ENCODE results near the gene MARK1.

DNA sequence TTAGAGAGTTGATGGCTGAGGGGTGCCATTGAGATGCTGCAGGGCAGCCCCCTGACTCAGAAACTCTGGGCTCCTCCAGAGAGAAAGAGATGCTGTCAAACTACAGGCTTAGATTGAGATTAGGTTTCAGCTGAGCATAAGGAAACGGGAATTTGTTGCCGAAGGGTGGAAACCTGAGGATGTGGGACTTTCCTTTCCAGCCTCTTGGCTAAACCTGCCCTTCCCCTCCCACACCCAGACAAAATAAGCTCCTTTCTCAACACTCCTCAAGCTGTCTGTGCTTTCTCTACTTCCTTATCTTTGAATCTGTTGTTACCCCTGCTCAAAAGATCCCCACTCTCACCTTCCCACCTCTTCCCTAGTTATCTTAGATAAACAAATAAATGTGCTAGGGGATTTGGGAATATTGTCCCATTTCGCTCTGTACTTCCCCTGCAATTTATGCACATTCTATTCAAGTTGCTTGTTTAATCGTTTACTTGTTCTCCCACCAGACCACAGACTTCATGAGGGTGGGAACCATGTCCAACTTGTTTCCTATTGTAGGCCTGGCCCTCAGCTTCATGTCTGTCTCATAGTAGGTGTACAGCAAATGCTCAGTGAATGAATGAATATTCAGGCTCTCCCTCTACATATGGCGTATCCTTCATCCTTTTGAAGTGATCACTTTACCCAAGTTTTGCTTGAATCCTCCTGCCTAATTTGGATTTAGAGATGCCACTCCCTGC lies 30.6 kb upstream of the MARK1 start:
- no peak for TF ChIP-seq ZNF384 (IDR thresholded peaks at IDR 0.05)
- no peak for TF ChIP-seq ELF4 (IDR thresholded peaks at IDR 0.05)

Data from HEK293T (cell line).